ENCODE results near the gene MICAL1. TPM values are rescaled to one million over a fixed set of nuclear protein-coding genes. Genes with fewer than 3 reads are reported as not detected.

MICAL1 gene
- total RNA-seq, 1 experiment from 2014 or later: 10.8 TPM

DNA sequence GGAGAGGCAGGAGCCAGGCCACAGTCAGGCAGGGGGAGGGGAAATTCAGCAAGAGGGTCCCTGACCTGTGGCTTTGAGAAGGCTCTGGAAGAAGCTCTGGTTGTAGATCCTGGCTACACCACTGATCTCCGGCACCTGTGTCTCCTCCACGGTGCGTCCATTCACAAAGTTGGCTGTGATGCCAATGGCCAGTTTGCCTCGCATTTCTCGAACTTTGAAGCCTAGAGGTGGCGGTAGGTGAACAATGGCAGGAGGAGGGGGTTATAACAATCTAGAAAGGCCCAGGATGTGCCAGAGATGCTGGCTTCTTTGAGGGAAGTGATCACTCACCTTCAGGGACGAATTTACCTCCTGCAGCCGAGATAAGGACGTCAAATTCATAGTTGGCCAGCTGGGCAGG lies 3.4 kb downstream of the MICAL1 start:
- Histone ChIP-seq H3K36me3 (ENCODE audit: low read depth) (no peaks in the 10 kb centered on the region), H3K4me3 (no peak overlapping the region), H3K27ac (no peak overlapping the region), H4K20me1 (ENCODE audit: insufficient read depth) (no peaks in the 10 kb centered on the region), H3K27me3 (ENCODE audit: insufficient read depth, low read depth) (no peaks in the 10 kb centered on the region), H3K4me1 (replicated peaks; ENCODE audit: insufficient read depth) (no peaks in the 10 kb centered on the region; the same call in 1 of the 2 replicates), H2AFZ (no peak overlapping the region), H3K79me2 (ENCODE audit: low read depth) (no peaks in the 10 kb centered on the region), H3K9me3 (ENCODE audit: insufficient read depth, low read depth) (no peaks in the 10 kb centered on the region), H3K4me2 (no peak overlapping the region), H3K9me2 (ENCODE audit: insufficient read depth) (no peaks in the 10 kb centered on the region), H3F3A (ENCODE audit: insufficient read depth, low read depth) (peaks cover 32% of the 10 kb centered on the region; the same call in 1 of the 2 replicates)
- intact Hi-C loops (cut with micrococcal nuclease; ENCODE audit: unreplicated experiment): no loop called here
- no TSS peak for BruUV-seq (replicated peaks)
- DNase-seq: no peak
- TF ChIP-seq CTCF (conservative IDR thresholded peaks at IDR 0.05): no peak
- TF ChIP-seq EZH2 (IDR thresholded peaks at IDR 0.05; ENCODE audit: low read depth): no peak
- POLR2A ChIA-PET (ENCODE audit: unreplicated experiment): interaction anchor here (0.7 kb wide), 1 partner anchor 16 kb away, joined by 5 read pairs; no protein-coding TSS in a partner anchor
- CTCF ChIA-PET: no interaction called here

DNA sequence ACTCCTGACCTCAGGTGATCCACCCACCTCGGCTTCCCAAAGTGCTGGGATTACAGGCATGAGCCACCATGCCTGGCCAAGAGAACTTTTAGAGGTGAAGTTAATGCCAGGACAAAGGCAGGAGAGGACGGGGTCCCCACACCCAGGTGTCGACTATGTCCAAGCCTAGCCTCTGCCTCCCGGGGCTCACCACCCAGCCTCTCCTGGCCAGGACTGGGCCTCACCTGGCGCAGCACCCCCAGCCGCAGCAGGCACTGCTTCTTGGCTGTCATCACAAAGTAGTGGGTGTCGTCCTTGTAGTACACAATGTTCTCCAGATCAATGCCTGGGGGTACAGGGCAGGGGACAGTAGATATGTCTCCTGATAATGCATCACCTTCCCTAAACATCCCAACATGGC lies 4.2 kb downstream of the MICAL1 start:
- no peaks in the 10 kb centered on the region for H3K36me3 ChIP-seq (ENCODE audit: low read depth)
- no peaks in the 10 kb centered on the region for H3K9me3 ChIP-seq (ENCODE audit: insufficient read depth, low read depth)
- H3K4me3 ChIP-seq: no peak overlapping the region
- ChIA-PET CTCF (no interaction called here), POLR2A (ENCODE audit: unreplicated experiment) (interaction anchor here (0.6 kb wide), 1 partner anchor 8 kb away, joined by 4 read pairs; no protein-coding TSS in a partner anchor)
- H3K27ac ChIP-seq: no peak overlapping the region
- intact Hi-C loops (cut with micrococcal nuclease; ENCODE audit: unreplicated experiment): no loop called here
- H3K27me3 ChIP-seq (ENCODE audit: insufficient read depth, low read depth): no peaks in the 10 kb centered on the region
- no peaks in the 10 kb centered on the region for H3K79me2 ChIP-seq (ENCODE audit: low read depth)
- no peak for DNase-seq
- H3K4me1 ChIP-seq (replicated peaks; ENCODE audit: insufficient read depth): no peaks in the 10 kb centered on the region; the same call in 1 of the 2 replicates
- no peak overlapping the region for H3K4me2 ChIP-seq
- BruUV-seq (replicated peaks): no TSS peak
- no peak overlapping the region for H2AFZ ChIP-seq
- no peaks in the 10 kb centered on the region for H4K20me1 ChIP-seq (ENCODE audit: insufficient read depth)
- no peaks in the 10 kb centered on the region for H3K9me2 ChIP-seq (ENCODE audit: insufficient read depth)
- TF ChIP-seq EZH2 (IDR thresholded peaks at IDR 0.05; ENCODE audit: low read depth) (no peak), CTCF (conservative IDR thresholded peaks at IDR 0.05) (no peak)
- H3F3A ChIP-seq (ENCODE audit: insufficient read depth, low read depth): peaks cover 24% of the 10 kb centered on the region; the same call in 1 of the 2 replicates

DNA sequence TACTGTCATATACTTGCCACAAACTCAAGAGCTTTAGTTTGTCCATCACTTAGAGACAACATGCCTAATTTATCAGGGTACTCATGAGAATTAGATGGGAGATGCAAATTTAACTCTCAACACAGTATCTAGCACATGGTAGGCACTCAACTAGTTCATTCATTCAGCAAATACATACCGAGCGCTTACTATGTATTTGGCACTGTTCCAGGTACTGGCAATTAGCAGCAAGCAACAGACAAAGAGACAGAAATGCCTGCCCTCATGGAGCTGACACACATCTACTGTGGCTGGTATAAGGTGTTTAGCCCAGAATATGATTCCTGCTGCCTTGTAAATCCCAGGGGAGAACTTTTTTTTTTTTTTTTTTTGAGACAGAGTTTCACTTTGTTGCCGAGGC lies 4.8 kb downstream of the MICAL1 start:
- Histone ChIP-seq H3K36me3 (ENCODE audit: low read depth) (no peaks in the 10 kb centered on the region), H4K20me1 (ENCODE audit: insufficient read depth) (no peaks in the 10 kb centered on the region), H3K4me1 (replicated peaks; ENCODE audit: insufficient read depth) (no peaks in the 10 kb centered on the region; the same call in 1 of the 2 replicates), H3F3A (ENCODE audit: insufficient read depth, low read depth) (peaks cover 23% of the 10 kb centered on the region; the same call in 1 of the 2 replicates), H3K79me2 (ENCODE audit: low read depth) (no peaks in the 10 kb centered on the region), H3K4me3 (no peak overlapping the region), H3K4me2 (no peak overlapping the region), H3K27ac (no peak overlapping the region), H2AFZ (no peak overlapping the region), H3K9me3 (ENCODE audit: insufficient read depth, low read depth) (no peaks in the 10 kb centered on the region), H3K27me3 (ENCODE audit: insufficient read depth, low read depth) (no peaks in the 10 kb centered on the region), H3K9me2 (ENCODE audit: insufficient read depth) (no peaks in the 10 kb centered on the region)
- POLR2A ChIA-PET (ENCODE audit: unreplicated experiment): interaction anchor here (0.5 to 0.6 kb wide), 2 partner anchors 9 to 589 kb away, joined by 3 to 4 read pairs; no protein-coding TSS in a partner anchor
- no TSS peak for BruUV-seq (replicated peaks)
- CTCF ChIA-PET: no interaction called here
- DNase-seq: no peak
- no peak for TF ChIP-seq CTCF (conservative IDR thresholded peaks at IDR 0.05)
- no peak for TF ChIP-seq EZH2 (IDR thresholded peaks at IDR 0.05; ENCODE audit: low read depth)
- intact Hi-C loops (cut with micrococcal nuclease; ENCODE audit: unreplicated experiment): no loop called here

All from PC-9 (cell line).